HG03571 (cell line): ENCODE results near the gene NUBP2.

Experiments used
- ATAC-seq: cut with Tn5 transposase; IDR thresholded peaks from one replicate; pipeline ENCODE4 v1.9.1; 2021; ENCODE audit not compliant: unreplicated experiment

Gene NUBP2

DNA sequence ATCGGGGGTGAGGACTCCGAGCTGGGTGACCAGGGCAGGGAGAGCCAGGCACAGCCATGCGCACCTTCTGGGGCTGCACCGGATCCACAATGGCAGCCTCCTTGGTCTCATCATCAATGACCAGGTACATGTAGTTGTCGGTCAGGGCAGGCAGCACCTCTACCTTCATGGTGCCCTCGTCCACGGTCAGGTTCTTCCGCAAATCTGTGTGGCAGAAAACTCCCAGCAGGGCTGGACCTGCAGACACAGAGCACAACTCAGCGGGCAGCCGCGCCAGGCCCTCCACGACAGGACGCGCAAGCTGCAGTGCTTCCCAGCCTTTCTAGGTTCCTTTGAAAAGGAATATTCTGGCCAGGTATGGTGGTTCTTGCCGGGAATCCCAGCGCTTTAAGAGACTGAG lies 40.0 kb downstream of the NUBP2 start:
- no peak for ATAC-seq

DNA sequence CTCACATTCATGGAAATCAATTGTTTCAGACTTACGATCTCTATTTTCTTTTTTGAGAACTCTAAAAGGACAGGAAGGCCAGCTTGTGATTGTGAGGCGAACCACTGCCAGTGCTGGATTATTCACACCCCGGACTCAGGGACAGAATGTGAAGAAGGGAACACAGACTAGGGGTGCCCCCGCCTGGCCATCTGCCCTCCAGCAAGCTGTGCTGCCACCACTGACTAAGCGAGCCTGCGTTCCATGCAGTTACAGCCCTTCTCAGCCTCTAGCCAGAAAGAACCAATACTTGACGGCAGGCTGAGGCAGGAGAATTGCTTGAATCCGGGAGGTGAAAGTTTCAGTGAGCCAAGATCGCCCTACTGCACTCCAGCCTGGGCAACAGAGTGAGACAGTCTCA lies 41.1 kb downstream of the NUBP2 start:
- ATAC-seq, result no peak

DNA sequence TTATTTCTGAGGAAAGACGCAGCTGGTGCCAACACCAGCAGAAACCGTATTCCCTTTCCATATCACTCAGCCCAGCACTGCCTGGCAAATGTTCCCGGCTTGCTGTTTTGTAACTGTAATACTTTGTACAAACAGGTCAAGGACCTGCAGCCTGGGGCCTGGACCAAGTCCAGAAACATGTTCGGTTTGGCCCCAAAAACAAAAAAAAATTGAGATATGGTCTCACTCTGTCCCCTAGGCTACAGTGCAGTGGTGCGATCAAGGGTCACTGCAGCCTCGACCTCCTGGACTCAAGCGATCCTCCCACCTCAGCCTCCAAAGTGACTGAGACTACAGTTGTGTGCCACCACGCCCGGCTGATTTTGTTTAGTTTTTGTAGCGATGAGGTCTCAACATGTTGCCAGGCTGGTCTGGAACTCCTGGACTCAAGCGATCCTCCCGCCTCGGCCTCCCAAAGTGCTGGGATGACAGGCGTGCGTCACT lies 42.7 kb downstream of the NUBP2 start:
- no peak for ATAC-seq

DNA sequence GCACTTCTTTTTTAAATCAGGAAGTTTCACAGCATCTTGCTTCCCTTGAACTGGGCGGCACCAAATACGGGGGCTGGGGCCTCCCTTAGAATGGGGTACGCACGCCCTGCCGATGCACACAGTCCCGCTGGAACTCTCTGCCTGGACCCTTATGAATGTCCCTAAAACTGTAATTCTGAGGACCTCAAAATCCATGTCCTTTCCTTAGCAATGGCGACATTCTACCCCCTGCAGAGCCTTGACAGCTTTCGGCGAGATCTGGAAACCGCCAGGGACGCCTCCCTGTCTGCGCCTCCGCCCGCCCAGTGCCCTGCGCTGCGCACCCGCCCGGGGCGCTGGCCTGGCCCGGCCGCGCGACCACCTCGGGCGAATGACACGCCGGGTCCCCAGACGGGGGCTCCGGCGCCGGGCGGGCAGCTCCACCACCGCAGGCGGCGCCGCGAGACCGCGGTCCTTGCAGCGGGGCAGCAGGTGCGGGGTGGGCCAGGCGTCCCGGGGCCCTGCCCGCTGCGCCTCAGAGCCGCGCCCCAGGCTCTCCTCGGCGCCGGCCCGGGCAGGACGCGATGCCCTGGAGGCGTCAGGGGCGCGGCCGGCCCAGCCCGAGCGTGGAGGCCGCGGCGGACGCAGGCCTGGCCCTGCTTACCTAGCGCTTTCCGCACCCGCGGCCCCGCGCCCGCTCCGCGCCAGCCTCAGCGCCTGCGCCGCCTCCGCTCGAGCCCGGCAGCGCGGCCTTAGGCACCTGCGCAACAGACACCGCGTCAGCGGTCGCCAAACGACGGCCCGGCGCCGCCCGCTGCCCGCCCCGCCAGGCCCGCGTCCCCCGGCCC lies 43.3 kb downstream of the NUBP2 start:
- ATAC-seq, result peak; percentile 40

DNA sequence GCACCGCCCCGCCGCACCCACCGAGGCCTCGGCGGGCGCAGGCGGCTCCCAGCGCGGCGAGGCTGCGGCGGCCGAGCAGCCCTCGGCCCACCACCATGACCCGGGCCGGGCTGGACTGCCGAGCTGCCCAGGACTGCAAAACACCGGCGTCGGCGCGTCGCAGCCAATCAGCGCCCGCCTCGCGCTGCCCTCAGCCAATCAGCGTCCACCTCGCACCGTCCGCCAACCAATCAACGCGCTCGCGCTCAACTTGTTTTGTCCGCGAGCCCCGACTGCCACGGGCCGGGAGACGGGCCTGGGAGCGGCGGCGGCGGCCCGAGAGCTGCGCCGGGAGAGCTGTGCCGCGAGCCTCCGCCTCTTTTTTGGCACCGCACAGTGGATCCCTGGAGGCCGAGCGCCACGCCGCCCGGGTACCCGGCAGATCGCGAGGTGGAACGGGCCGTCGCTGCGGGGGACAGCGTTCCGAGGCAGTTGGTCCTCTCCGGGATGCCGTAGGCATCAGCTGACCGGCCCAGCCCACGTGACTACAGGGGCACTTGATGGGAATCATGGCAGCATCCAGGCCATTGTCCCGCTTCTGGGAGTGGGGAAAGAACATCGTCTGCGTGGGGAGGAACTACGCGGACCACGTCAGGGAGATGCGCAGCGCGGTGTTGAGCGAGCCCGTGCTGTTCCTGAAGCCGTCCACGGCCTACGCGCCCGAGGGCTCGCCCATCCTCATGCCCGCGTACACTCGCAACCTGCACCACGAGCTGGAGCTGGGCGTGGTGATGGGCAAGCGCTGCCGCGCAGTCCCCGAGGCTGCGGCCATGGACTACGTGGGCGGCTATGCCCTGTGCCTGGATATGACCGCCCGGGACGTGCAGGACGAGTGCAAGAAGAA lies 44.2 kb downstream of the NUBP2 start, which contains the start of the genes FAHD1 and HAGH:
Gene FAHD1, plus strand, starts transcription at position 516 of the 883 bp plus-strand sequence. Its CDS starts 33 bp downstream, at position 549.
Gene HAGH, minus strand, starts transcription at position 135 of the 883 bp plus-strand sequence. Its CDS starts 38 bp downstream, at position 97.
- peak; percentile 69 for ATAC-seq

DNA sequence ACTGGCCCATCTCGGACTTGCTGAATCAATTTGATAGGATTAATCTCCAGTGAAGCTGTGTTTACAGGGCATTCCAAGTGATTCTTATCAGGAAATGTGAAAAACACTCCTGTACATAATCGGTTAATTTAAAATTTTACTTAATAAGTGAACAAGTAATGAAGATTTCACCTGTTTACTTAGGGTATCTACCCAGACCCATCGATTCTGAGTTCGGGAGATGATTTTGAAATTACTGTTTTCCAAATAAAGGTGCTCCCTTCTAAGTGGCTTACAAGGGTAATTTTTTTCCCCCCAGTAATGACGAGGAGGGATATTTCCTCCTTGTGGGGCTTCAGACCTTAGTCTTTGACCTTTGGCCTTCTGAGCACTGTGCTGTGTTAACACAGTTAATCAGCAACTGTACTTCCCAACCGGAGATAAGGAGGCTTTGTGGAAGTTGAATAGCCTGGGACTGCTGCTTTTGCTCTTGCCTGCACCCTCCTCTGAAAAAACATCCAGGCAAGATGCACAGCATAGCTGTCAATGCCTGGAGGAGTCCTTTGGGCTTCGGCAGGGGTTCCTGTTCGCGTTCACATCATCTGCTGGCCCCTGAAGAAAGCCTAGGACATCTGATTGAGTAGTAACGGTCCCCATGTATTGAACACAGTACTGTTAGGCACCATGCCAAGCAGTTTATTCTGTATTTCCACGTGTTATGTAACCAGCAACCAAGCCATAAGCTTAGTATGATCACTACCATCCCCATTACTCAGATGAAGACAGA lies 46.1 kb downstream of the NUBP2 start:
- no peak for ATAC-seq

DNA sequence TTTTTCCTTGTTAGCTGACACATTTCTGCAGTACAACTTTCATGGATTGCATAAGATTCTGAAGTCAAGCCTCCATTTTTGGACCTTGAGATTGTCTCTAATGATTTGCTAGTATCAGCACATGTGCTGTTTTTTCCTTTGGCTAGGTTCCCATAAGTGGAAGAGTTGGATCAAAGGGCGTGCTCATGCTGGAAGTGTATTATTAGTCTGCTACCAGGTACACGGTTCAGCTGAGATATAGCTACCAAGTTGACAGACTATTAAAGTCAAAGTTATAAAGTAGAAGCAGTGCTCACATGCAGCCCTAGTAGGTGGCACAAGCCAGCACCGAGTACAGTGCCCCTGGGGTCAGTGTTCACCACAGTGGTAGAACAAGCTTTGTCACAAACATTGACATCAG lies 47.5 kb downstream of the NUBP2 start:
- ATAC-seq, result no peak

DNA sequence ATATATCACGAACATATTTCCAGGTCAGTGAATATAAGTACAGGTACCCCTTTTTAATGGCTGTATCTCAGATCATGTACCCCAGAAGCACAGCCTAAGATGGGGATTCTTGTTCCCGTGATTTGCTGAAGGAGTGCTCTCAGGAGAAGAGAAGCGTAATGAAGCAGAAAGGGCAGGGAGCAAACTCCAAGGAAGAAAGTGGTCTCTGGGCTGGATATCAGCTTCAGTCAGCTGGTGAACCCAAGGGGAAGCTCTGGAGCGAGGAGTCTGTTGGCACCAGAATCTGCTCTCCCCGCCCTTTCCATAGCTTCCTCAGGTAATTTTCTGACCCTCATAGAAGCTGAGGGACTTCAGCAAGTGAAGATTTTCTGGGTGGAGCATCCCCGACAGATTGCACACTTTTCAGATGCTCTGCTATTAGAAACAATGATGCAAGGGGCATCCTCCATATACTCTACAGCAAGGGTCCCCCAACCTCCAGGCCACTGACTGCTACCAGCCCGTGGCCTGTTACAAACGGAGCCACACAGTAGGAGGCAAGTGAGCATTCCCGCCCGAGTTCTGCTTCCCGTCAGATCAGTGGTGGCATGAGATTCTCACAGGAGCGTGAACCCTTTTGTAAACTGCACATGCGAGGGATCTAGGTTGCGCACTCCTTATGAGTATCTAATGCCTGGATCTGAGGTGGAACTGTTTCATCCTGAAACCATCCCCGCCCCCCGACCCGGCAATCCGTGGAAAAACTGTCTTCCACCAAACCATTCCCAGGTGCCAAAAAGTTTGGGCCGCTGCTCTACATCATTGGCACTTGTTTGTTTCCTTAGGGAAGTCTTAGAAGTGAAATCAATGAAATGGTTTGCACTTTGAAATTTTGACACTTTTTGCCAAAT lies 48.7 kb downstream of the NUBP2 start:
- ATAC-seq, result no peak

DNA sequence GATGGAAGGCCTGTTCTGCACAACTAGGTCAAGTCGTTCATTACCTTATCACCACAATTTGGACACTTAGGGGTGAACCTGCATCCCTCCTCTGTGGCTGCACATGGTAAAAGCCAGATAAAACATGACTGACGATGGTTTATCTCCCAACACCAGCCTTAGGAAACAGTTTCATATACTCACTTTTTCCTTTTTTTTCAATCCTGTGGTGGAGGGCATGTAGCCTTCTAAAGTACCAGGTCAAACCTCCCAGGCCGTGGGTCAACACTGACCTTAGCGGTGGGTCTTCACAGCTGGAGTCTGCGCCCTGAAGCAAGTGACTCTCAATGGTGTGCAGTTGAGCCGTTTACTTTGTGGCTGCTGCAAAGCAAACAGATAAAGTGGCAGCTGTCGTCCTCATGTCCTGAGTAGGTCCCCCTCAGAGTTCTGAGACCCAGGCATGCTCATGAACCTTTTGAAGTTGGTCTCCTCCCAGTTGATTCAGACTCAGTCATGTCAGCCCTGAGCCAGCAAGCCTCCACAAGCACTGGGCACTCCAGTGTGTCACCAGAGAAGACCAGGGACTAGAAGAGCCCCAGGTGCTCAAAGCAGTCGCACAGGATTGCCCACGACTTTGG lies 50.2 kb downstream of the NUBP2 start:
- no peak for ATAC-seq

DNA sequence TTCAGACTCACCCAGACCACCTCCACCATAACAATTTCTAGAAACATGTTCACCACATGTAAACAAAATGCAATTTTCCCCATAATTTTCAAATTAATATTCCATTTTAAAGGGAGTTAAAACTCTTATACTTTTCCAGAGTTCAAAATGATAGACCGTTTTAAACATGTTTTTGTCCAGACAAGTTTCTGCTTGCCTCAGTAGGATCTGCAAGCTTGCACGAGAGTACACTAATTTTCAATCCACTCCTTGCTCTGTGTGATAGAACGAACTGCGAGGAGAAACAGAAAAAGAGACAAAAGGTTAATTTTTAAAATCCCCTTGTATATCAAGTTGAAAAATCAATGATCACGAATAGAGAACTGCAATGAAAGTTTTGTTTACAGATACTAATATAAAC lies 51.3 kb downstream of the NUBP2 start:
- ATAC-seq, result no peak
